Kidney tubule cell (primary cell): ENCODE results near the gene ANO7.

ENCODE experiments used
- DNase-seq: peaks from one replicate; pipeline ENCODE4 v3.0.0-alpha.2; 2018; ENCODE audit warnings: low spot score

Gene ANO7

DNA sequence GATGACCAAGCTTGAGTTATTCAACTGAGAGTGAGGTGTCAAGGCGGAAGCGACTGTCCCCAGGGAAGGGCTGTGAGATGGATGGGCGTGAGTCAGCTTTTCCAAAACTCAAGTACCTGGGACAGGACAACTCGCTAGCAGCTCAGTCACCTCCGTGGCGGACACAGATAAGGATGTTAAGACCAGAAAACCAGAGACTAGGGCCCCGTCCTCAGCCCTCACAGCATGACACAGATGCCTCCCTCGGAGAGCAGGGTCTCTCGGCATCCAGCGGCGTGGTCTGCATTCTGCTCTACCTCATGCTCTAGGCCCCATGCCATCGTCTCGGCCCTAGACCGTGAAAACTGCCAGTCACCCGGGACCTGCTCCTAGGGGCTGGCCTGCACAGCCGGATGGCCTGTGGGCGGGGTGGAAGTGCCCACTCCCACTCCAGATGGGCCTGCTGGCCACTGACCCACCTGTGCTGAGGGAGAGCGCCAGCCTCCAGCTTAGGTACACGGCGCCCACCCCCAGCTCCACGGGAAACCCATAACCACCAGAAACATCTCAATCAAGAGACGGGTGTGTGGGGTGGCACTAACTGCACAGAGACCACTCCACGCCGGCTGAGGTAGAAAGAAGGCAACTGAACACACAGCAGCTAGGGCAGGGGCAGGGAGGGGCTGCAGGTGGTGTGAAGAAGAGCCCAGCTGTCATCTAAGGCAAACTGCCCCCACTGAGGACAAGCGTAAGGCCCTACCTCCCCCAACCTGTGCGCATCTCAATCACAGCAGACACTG is 39.8 kb downstream of the ANO7 start:
- DNase-seq = peak; percentile 14

DNA sequence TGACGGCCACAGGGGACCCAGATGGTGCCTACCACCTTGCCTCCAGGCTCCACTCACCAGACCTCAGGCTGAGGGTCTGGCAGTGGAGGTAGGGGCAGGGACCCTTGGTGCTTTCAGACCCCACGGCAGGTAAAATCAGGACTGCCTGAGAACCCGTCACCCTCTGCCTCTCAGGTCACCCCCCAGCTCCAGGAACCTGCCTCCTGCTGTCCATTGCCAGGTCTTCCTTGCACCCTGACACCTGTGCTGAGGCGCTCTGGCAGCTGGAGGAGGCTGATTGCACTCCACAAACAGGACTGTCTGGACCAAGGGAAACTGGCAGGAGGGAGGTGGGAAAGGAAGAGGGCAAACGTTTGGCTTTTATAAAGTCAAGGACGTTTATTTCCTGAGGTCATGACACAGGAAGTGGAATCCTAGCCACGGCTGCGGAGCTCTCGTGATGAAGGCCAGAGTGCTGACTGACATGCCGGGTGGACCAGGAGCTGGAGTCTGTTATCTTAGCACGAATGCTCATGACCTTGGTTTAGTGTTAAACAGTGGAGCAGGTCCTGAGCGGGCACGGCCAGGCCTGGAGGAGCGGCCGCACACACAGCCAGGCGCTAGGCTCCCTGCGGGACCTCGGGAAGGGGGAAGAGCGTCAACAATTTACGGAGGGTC is 40.5 kb downstream of the ANO7 start:
- DNase-seq = no peak

DNA sequence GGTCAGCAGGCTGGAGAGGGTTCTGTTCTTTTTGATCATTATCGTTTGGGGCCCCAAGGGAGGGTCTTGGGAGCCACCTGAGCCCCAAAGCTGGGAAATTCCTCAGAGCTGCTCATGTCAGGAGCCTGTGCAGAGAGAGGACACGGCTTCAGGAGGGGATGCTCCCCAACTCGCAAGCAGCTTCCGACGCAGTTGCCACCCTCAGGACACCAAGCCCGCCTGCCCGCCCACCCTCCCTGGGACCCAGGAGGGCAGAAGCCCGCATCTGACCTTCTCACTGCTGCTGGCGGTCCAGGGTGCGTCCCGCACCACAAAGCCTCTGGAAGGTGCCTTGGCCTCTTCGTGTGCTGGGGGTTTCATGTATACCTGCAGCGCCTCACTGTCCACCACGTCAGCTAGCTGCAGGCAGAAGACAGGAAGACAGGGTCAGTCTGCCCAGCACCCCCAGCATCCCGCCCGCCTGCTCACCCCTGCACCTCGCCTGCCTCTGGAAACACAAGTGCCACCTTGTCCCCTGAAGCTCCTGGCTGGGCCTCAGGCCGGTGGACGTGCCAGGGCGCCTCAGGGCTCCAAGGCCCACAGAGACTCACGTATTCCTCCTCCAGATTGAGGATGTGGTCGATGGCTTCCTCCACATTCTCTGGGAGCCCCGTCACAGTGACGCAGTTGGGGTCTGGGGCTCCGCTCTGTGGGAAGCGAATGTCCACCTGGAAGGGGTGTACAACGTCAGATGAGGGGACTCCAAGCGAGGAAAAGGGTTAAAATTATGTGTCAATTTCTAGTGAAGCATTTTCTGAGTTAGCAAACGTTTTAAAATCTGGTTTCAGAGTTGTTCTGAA is 41.3 kb downstream of the ANO7 start:
- DNase-seq = no peak

DNA sequence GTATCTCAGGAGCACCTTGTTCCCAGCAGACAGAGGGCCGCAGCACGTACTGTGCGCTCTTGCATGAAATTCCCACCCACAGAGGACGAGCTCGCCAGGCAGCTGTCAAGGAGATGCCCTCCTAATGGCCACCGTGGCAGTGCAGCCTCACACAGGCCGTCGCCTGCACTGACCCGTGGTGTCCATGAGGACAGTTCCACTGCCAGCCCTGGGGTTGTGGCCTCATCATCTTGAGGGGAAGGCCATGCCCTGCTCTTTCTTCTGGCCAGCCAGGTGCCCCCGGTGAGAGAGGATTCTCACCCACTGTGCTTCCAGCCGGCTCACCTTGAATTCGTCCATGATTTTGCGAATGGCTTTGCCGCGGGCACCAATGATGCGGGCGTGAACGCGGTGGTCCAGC is 42.0 kb downstream of the ANO7 start:
- peak; percentile 6 for DNase-seq

DNA sequence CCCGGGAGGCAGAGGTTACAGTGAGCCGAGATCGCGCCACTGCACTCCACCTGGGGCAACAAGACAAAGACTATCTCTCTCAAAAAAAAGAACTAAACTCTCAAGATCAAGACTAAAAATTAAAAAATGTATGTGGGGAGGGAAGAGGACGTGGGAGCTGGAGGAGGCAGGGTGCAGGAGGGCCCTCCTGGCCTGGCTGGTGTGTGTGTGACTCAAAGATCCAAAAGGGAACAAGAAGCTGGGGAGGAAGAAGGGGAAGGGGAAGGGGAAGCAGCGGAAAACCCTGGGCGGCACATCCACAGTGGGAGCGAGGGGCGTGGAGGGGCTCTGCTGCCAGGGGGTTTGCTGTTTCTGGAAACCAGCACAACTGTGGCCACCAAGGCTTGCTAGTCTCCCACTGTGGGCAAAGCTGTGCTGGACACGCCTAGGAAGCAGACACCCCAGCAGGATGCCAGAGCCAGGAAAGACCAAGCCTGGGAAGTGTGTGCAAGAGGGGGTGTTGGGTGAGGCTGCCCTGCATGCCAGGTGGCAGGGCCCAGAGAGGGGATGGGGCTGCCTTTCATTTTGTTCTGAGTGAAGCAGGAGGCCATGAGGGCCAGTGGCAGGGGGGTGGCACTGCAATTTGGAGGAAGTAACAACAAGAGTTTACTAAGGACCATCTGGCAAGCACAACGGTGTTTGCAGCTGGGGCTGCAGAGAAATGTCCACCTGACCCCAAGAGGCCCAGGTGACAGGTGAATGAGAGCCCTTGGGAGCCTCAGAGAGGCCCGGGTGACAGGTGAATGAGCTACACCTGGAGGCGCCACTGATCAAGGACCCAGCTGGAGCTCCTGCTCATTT is 44.5 kb downstream of the ANO7 start:
- DNase-seq = no peak

DNA sequence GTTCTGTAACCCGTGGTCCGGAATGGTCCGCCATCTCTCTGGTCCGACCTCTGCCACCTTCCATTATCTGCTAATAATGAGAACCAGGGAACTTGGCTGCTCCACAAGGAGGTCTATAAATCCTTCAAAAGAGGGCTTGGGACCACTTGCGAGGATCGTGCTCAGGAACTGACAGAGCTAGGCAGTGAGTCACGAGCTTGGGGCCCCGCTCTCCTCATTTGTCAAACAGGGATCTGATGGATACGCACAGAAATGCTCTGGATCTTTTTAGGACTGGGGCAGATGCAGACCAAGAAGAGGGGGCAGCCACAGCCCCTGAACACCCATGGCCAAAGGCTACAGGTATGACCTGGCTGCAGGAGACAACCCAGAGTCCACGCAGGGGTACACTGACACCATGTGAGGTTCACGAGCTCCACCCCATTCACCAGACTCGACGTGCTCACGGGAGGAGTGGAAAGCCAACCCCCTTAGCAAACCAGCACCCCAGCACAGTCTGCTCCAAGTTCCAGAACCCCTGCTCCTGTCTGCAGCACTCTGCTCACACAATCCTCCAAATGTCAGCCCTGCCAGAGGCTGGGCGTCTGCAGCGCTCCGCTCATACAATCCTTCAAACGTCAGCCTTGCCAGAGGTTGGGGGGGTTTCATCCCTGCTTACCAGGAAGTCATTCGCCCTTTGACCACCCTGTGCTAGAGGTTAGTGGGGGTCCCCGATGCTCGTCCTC is 45.8 kb downstream of the ANO7 start:
- DNase-seq = no peak

DNA sequence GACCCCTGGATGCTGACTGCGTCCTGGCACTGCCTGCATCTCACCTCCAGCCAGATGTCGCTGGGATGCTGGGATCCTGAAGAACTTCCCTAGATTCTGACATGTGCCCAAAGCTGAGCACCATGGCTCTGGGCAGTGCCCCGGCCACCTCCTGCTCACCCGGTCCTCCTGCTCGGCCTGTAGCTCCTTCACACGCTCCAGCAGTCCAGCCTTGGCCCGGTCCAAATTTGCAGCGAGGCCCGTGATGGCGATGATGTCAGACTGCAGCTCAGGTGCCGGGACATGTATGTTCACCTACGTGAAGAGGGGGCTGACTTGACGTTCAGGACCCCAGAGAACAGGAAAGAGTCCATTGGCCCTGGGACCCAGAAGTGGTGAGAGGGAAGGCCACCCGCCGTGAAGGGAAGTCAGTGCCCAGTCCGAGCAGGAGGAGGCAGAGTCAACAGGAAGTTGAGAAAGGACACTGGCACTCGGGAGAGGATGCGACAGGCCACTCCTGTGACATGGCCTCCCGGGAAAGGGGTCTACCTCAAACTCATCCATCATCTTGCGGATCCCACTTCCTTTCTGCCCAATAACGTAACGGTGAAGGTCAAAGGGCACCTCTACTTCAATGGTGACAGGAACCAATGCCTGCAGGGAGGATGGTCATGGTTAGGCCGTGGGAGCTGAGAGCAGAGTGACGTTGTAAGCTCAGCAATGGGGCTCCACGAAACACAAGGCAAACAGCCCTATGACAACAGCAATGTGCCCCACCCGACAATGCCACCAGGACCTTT is 46.7 kb downstream of the ANO7 start:
- no peak for DNase-seq

DNA sequence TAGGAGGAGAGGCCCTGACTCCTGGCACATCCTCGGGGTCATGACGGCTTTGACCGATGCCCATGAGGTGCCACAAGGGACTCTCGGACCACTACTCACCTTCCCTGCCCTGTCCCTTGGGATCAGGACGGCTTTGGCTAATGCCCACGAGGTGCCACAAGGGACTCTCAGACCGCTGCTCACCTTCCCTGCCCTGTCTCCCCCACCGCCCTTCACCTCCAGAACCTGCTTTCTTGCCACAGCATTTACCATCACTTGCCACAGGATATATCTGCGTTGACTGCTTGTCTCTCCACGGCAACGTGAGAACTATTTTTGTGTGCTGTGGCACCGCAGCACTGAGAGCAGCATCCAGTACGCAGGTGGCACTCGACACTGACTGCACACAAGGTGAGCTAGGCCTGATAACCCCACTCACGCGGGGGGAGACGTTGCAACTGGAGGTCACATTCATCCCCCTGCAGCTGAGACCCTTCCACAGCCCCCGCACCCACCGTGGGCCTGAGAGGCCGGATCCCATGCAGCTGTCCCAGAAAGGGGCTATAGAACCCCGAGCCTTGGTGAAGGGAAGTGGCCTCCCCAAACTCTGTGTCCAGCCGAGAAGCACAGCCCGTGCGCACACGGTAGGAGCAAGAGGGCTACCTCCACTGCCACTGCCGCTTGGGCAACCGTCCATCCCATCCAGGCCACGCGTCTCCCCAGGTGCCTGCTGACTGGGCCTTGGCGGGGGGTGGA is 47.5 kb downstream of the ANO7 start:
- DNase-seq = no peak

DNA sequence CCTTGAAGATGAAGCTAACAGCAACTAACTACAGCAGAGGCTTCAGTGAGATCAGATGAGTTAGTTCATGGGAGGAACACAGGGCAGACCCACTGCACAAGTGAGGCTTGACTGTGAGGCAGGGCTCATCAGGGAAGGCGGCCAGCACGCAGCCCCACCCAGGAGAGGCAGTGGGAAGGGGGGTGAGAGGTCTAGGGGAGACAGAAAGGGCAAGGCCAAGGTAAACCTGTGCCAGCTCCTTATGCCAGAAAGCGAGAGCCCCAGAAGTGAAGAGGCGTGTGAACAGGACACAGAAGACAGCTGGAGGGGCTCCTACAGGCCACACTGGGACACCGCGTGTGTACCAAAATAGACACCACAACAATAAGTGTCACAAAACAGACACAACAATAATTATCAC is 48.6 kb downstream of the ANO7 start:
- no peak for DNase-seq

DNA sequence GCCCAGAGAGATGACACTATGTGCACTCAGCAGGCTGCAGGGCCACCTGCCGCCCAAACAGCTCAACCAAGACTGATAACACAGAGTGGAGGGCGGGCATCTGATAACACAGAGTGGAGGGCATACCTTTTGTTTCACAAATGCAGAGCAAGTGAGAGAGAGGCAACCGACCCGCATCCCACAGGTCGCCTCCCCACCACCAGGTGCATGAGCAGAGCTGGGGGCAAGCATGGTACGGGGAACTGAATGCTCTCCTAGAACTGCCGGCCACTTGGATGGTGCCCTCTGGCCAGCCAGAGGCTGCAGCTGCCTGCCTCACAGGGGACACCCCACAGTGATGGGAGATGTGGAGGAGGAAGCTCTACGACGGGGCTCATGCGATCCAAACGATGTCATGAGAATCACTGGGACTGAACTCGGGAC is 49.5 kb downstream of the ANO7 start:
- no peak for DNase-seq

DNA sequence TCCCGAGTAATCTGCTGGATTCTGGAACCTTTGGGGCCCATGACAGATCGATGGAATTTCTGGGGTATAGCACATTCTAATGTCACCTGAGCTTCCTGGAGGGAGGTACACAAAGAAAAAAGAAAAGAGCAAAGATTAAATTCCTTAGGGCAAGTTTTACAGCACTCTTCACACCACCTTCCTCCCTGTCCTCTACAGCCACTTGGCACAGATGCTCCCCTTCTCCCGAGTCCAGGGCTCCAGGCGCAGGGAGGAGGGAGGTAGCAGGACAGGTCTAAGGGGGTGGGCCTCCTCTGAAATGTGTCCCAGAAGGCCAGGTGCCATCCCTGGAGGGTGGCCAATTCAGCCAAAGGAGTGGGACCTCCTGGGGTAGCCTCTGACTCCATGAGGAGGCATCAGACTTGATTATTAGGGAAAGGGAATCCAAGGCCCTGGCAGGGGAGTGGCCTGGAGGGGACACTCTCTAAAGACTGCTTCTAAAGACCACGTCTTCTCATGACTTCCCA is 50.3 kb downstream of the ANO7 start:
- no peak for DNase-seq

DNA sequence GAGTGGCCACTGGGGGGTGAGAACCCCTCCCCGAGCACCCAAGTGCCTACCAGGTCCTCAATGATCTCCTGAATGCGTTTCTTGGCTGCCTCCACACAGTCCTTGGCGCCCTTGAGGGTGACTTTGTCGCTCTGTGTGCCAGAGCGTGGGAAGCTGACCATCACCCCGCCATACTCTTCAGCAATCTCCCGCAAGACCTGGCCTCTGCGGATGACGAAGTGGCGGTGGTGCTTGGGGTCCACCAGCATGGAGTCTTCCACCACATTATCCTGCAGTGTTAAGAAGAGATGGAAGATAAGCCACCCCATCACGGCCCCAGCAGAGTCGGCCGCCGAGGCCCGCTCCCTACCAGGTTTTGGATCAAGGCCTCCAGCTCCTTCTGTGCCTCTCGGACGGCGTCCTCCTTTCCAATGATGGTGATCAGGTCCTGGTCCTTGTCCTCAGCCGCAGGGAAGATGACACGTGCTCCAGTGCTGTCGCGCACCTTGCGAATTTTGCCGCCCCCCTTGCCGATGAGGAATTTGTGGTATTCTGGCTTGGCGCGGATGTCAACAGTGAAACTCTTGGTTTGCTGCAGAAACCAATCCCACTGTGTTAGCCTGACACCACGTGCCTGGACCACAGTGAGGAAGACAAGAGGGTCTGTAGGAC is 51.2 kb downstream of the ANO7 start:
- DNase-seq = no peak

DNA sequence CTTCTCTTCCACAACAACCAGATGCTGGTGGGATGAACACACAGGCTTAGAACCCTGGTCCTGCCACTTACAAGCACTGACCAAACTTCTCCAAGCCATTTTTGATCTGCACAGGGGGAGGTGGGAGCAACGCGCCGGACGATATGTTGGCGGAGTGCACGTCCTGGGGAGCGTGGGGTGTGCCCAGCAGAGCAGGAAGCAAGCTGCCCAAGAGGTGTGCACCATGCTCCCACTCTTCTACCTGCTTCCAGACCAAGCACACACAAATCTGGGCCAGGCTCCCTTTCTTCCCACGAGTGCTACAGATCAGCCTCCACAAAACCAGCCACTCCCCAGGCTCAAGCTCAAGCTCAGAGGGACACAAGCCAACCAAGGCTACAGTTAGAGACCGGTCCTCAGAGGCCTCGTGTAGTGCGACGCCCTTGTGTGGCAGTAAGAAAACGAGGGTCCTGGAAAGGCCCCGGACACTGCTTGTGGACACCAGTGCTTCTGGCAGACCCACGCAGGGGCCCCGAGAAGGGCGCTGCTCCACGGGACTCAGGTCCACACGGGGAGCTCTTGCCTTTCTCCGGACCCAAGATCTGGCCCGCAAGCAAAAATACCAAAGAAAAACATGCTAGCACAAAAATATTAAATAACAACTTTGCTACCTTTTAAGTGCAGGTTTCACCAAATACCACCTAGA is 52.0 kb downstream of the ANO7 start:
- DNase-seq = no peak

DNA sequence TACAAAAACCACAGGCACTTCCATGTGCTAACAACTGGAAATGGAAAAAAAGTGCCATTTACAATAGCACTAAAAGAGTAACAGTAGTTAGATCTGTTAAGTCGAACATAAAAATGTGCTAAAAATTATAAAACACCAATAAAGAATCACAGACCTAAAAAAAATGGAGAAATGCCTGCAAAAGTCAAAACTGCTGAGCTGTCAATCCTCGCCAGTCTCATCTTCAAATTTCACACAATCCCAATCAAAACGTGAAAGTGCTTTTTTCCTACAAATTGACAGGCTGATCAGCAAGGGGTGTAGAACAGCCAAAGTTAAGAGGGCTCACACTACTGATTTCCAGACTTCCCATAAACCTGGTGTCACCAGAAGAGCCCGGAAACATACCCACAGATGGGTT is 53.2 kb downstream of the ANO7 start:
- DNase-seq = no peak

DNA sequence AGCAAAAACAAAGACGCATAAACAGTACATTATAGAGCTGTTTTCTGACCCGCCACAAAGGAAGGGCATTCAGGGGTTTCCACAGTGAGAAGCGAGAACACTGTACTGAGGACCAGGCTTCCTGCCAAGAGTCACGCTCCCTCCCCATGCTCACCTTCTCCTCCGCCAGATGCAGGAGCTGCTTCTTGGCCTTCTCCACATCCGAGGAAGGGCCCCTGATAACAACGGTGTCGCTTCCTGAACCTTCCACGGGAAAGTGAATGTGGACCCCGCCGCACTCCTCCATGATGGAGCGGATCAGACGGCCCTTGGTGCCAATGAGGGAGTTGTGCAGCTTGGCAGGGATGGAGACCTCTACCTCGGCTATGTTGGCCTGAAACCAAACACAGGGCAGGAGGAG is 53.8 kb downstream of the ANO7 start:
- DNase-seq = no peak

DNA sequence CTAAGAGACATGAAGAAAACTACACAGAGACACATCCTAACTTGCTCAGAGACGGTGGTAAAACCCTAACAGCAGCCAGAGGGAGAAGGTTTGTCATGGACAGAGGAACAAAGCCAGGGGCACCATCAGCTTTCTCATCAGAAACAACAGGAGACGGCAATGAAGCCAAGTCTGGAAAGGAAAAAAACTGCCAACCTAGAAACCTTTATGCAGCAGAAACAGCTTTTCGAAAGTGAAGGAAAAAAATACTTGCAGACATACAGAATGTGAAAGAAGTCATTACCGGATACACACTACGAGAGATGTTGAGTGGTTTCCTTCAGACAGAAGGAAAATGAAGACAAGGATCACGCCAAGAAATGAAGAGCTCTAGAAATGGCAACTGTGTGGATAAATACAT is 55.9 kb downstream of the ANO7 start:
- DNase-seq = no peak

DNA sequence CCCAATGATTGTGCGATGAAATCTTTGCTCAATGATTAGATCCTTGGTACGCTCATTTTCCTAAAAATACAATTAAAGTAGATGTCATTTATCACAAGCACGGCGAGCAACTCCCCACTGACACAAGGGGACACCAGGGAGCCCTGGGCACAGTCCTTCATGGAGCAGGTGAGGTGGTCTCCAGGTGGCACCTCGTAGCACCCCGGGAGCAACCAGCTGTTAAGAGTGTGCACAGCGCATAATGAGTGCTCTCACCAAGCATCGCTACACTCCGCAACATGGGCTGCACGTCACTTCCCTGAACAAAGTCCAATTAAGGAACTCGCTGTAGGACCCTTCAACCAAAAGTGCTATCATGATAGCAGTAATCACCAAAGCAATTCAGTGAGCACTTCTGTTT is 59.8 kb downstream of the ANO7 start:
- DNase-seq = no peak

DNA sequence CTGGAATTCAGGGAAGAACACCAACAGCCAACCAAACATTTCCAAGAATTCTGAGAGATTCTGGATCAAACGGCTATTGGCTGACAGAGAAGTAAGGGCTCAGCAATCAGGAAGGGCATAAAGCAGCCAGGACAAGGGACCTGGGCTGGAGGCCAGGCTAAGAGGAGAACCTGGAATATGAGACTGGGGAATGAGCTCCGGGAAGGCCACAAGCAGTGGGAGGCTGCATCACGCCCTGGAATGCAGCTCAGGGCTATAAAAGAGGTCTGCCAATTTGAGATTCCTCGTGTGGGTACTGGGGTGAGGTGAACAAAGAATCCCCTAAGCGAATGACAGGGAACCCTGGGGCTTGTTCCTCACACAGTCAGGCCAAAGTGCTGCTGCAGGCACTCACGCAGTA is 60.4 kb downstream of the ANO7 start:
- DNase-seq = no peak

DNA sequence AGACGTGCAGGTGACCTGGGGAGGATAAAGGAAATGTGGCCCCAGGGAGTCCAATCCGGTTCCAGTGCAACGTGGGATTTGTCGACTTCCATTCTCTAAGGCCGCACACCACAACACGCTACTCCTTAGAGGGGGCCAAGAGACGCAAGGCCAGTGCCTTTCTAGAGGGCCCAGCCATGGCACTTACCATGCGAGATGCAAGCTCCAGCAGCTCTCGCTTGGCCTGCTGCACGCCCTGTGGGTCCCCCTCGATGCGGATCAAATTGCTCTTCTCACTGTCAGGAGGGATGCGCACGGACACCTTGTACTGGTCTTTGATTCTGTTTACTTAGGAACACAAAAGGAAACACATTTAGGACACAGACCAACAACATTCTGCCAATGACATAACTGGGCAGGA is 61.2 kb downstream of the ANO7 start:
- DNase-seq = no peak
